GM23338 (cell line): ENCODE data around the gene GZF1. TPM values are rescaled to one million over a fixed set of nuclear protein-coding genes. Genes with fewer than 3 reads are reported as not detected.

Source experiments
- ATAC-seq: fragments of 200-7000 bp; cut with Tn5 transposase; 3 replicates; pipeline ENCODE4 v1.9.1; 2020
- DNase-seq: peaks from one replicate; pipeline ENCODE4 v3.0.0-alpha.2; 2015; ENCODE audit warnings: low spot score
- H2AFZ ChIP-seq: fragments of 200-600 bp; sonication (generic); 2 replicates; pipeline ENCODE4 v1.8.0; 2016; ENCODE audit warnings: antibody characterized with exemption, mild to moderate bottlenecking, moderate library complexity
- H3F3A ChIP-seq: fragments of 200-600 bp; sonication (generic); replicated peaks from 2 replicates; pipeline ENCODE4 v1.8.0; 2017; ENCODE audit warnings: antibody characterized with exemption, mixed run types, low read depth
- H3K27ac ChIP-seq: fragments of 200-600 bp; sonication (generic); 2 replicates; pipeline ENCODE4 v1.6.1; 2016; ENCODE audit warnings: low read depth
- H3K27me3 ChIP-seq: fragments of 200-600 bp; sonication (generic); 2 replicates; pipeline ENCODE4 v1.8.0; 2016; ENCODE audit warnings: mild to moderate bottlenecking, mixed run types, moderate library complexity; ENCODE audit not compliant: insufficient read depth
- H3K36me3 ChIP-seq: fragments of 200-600 bp; sonication (generic); 2 replicates; pipeline ENCODE4 v1.8.0; 2016; ENCODE audit warnings: mild to moderate bottlenecking; ENCODE audit not compliant: insufficient read depth
- H3K4me1 ChIP-seq: fragments of 200-600 bp; sonication (generic); 2 replicates; pipeline ENCODE4 v1.8.0; 2016; ENCODE audit warnings: mild to moderate bottlenecking, moderate library complexity; ENCODE audit not compliant: insufficient read depth
- H3K4me2 ChIP-seq: fragments of 200-600 bp; sonication (generic); 2 replicates; pipeline ENCODE4 v1.7.1; 2017; ENCODE audit warnings: mixed run types
- H3K4me3 ChIP-seq: fragments of 200-600 bp; sonication (generic); 2 replicates; pipeline ENCODE4 v1.6.1; 2016; ENCODE audit warnings: mixed run types
- H3K79me2 ChIP-seq: fragments of 200-600 bp; sonication (generic); replicated peaks from 2 replicates; pipeline ENCODE4 v1.8.0; 2017; ENCODE audit warnings: mild to moderate bottlenecking; ENCODE audit not compliant: insufficient read depth
- H3K9me2 ChIP-seq: fragments of 200-600 bp; sonication (generic); 2 replicates; pipeline ENCODE4 v1.8.0; 2017; ENCODE audit not compliant: insufficient read depth
- H4K20me1 ChIP-seq: fragments of 200-600 bp; sonication (generic); replicated peaks from 2 replicates; pipeline ENCODE4 v1.8.0; 2017; ENCODE audit warnings: mild to moderate bottlenecking; ENCODE audit not compliant: insufficient read depth
- H3K27ac Mint-ChIP-seq: 2 replicates; pipeline ENCODE4 v1.8.0; 2020; ENCODE audit warnings: inconsistent platforms, mild to moderate bottlenecking, moderate library complexity, mixed read lengths
- H3K27me3 Mint-ChIP-seq: 3 replicates; pipeline ENCODE4 v1.8.0; 2022; ENCODE audit warnings: low read depth, mild to moderate bottlenecking, moderate library complexity, mixed read lengths, inconsistent platforms; ENCODE audit not compliant: insufficient read depth, poor library complexity
- H3K36me3 Mint-ChIP-seq: 3 replicates; pipeline ENCODE4 v1.8.0; 2021; ENCODE audit warnings: low read depth, mild to moderate bottlenecking, inconsistent platforms, moderate library complexity, mixed read lengths
- H3K4me1 Mint-ChIP-seq: 3 replicates; pipeline ENCODE4 v1.8.0; 2020; ENCODE audit warnings: mild to moderate bottlenecking, inconsistent platforms, mixed read lengths
- H3K4me3 Mint-ChIP-seq: 3 replicates; pipeline ENCODE4 v1.8.0; 2021; ENCODE audit warnings: moderate library complexity, mild to moderate bottlenecking, inconsistent platforms, mixed read lengths
- H3K9me3 Mint-ChIP-seq: 3 replicates; pipeline ENCODE4 v1.8.0; 2020; ENCODE audit warnings: moderate library complexity, mild to moderate bottlenecking, inconsistent platforms, mixed read lengths
- CREB1 ChIP-seq: fragments of 250-450 bp; sonication (Bioruptor Pico); IDR thresholded peaks from 2 replicates; pipeline ENCODE4 v1.5.0; 2020; ENCODE audit warnings: low read depth, mild to moderate bottlenecking, moderate library complexity
- CTCF ChIP-seq, 2 experiments: fragments of 200-600 bp in 1 of 2; sonication (generic) in 1 of 2; conservative IDR thresholded peaks; 2 replicates each; pipeline versions ENCODE4 v1.5.1 to v1.6.1; 2016 to 2017; ENCODE audit warnings: antibody characterized with exemption in 2 of 2, low read depth in 2 of 2, mild to moderate bottlenecking in 2 of 2, moderate library complexity in 1 of 2
- EZH2phosphoT487 ChIP-seq: fragments of 200-600 bp; sonication (generic); IDR thresholded peaks from one replicate; pipeline ENCODE4 v1.8.1; 2018; ENCODE audit warnings: antibody characterized with exemption; ENCODE audit not compliant: unreplicated experiment
- JUNB ChIP-seq: IDR thresholded peaks from one replicate; pipeline ENCODE4 v1.6.1; 2016; ENCODE audit warnings: antibody characterized with exemption; ENCODE audit not compliant: unreplicated experiment
- NANOG ChIP-seq: IDR thresholded peaks from 2 replicates; pipeline ENCODE4 v1.6.1; 2016; ENCODE audit warnings: antibody characterized with exemption, borderline replicate concordance
- POLR2AphosphoS5 ChIP-seq: IDR thresholded peaks from 2 replicates; pipeline ENCODE4 v1.6.1; 2016; ENCODE audit warnings: antibody characterized with exemption, low read depth
- STAT1 ChIP-seq: IDR thresholded peaks from one replicate; pipeline ENCODE4 v1.6.1; 2016; ENCODE audit warnings: antibody characterized with exemption; ENCODE audit not compliant: unreplicated experiment
- ZNF114 ChIP-seq: fragments of 250-450 bp; sonication (Bioruptor Pico); IDR thresholded peaks from 2 replicates; pipeline ENCODE4 v1.5.0; 2020; ENCODE audit warnings: mild to moderate bottlenecking, moderate library complexity
- polyA plus RNA-seq: library from polyadenylated mRNA; unstranded; fragments of >200 nt; fragmentation: Nextera tagmentation; extraction: Ambion mirVana; gene quantifications from 2 replicates; pipeline ENCODE4 v1.2.1, GENCODE V29; 2016
- total RNA-seq: library from RNA; depleted of rRNA; stranded (reverse); fragments of >200 nt; shearing (Covaris generic); gene quantifications from 2 replicates; pipeline ENCODE4 v1.2.3, GENCODE V29; 2014
- TF ChIP-seq, protein P1 (sequence below): IDR thresholded peaks from one replicate; pipeline ENCODE4 v1.6.1; 2018; ENCODE audit warnings: antibody characterized with exemption; ENCODE audit not compliant: unreplicated experiment
- TF ChIP-seq, protein P2 (sequence below): fragments of 250-450 bp; sonication (Bioruptor Pico); IDR thresholded peaks from 2 replicates; pipeline ENCODE4 v1.5.0; 2020; ENCODE audit warnings: mild to moderate bottlenecking, moderate library complexity

The GZF1 gene
- total and polyA plus RNA-seq, 2 experiments from 2014 or later: 4.2 to 15.7 TPM

GRCh38 chr20:23344336-23344735 lies 17.6 kb upstream of the GZF1 start:
- Mint-ChIP-seq H3K9me3 (peaks cover 7% of the 10 kb centered on the region; the same call in 1 of the 3 replicates), H3K4me1 (peaks cover 15% of the 10 kb centered on the region), H3K36me3 (no peaks in the 10 kb centered on the region), H3K4me3 (no peak overlapping the region), H3K27me3 (peaks cover 10% of the 10 kb centered on the region), H3K27ac (no peak overlapping the region)
- no peaks in the 10 kb centered on the region for H3K36me3 ChIP-seq
- H4K20me1 ChIP-seq: no peaks in the 10 kb centered on the region
- no peak overlapping the region for H3K4me3 ChIP-seq
- TF ChIP-seq POLR2AphosphoS5 (no peak), CTCF (conservative IDR thresholded peaks at IDR 0.05; ENCODE audit: low read depth in 2 of 2) (no peak), CREB1 (CRISPR knock-in tag) (no peak), STAT1 (no peak), NANOG (no peak), ZNF114 (CRISPR knock-in tag) (no peak), EZH2phosphoT487 (no peak)
- TF ChIP-seq, protein P1, sequence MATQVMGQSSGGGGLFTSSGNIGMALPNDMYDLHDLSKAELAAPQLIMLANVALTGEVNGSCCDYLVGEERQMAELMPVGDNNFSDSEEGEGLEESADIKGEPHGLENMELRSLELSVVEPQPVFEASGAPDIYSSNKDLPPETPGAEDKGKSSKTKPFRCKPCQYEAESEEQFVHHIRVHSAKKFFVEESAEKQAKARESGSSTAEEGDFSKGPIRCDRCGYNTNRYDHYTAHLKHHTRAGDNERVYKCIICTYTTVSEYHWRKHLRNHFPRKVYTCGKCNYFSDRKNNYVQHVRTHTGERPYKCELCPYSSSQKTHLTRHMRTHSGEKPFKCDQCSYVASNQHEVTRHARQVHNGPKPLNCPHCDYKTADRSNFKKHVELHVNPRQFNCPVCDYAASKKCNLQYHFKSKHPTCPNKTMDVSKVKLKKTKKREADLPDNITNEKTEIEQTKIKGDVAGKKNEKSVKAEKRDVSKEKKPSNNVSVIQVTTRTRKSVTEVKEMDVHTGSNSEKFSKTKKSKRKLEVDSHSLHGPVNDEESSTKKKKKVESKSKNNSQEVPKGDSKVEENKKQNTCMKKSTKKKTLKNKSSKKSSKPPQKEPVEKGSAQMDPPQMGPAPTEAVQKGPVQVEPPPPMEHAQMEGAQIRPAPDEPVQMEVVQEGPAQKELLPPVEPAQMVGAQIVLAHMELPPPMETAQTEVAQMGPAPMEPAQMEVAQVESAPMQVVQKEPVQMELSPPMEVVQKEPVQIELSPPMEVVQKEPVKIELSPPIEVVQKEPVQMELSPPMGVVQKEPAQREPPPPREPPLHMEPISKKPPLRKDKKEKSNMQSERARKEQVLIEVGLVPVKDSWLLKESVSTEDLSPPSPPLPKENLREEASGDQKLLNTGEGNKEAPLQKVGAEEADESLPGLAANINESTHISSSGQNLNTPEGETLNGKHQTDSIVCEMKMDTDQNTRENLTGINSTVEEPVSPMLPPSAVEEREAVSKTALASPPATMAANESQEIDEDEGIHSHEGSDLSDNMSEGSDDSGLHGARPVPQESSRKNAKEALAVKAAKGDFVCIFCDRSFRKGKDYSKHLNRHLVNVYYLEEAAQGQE: no peak
- ATAC-seq: no peak
- H3K4me1 ChIP-seq: peaks cover 14% of the 10 kb centered on the region
- no peak overlapping the region for H3K27ac ChIP-seq
- no peak overlapping the region for H3K4me2 ChIP-seq
- no peaks in the 10 kb centered on the region for H3K9me2 ChIP-seq
- peaks cover 2% of the 10 kb centered on the region; the same call in 1 of the 2 replicates for H3F3A ChIP-seq
- no peaks in the 10 kb centered on the region for H3K79me2 ChIP-seq
- no peak overlapping the region for H2AFZ ChIP-seq
- no peak for DNase-seq
- H3K27me3 ChIP-seq: no peaks in the 10 kb centered on the region

- Mint-ChIP-seq H3K4me3 (no peak overlapping the region), H3K27ac (no peak overlapping the region), H3K36me3 (no peaks in the 10 kb centered on the region), H3K9me3 (peaks cover 7% of the 10 kb centered on the region; the same call in 1 of the 3 replicates), H3K4me1 (peaks cover 18% of the 10 kb centered on the region), H3K27me3 (peaks cover 10% of the 10 kb centered on the region)
- Histone ChIP-seq H2AFZ (no peak overlapping the region), H3K27me3 (no peaks in the 10 kb centered on the region), H3K27ac (no peak overlapping the region), H3K79me2 (peaks cover 2% of the 10 kb centered on the region; the same call in 1 of the 2 replicates), H3K4me1 (peaks cover 15% of the 10 kb centered on the region), H4K20me1 (no peaks in the 10 kb centered on the region), H3K4me3 (no peak overlapping the region), H3K9me2 (no peaks in the 10 kb centered on the region), H3K4me2 (no peak overlapping the region), H3K36me3 (no peaks in the 10 kb centered on the region), H3F3A (peaks cover 3% of the 10 kb centered on the region; the same call in 1 of the 2 replicates)
- DNase-seq (no peak), ATAC-seq (no peak)
- no peak for TF ChIP-seq JUNB
- TF ChIP-seq, protein P2, sequence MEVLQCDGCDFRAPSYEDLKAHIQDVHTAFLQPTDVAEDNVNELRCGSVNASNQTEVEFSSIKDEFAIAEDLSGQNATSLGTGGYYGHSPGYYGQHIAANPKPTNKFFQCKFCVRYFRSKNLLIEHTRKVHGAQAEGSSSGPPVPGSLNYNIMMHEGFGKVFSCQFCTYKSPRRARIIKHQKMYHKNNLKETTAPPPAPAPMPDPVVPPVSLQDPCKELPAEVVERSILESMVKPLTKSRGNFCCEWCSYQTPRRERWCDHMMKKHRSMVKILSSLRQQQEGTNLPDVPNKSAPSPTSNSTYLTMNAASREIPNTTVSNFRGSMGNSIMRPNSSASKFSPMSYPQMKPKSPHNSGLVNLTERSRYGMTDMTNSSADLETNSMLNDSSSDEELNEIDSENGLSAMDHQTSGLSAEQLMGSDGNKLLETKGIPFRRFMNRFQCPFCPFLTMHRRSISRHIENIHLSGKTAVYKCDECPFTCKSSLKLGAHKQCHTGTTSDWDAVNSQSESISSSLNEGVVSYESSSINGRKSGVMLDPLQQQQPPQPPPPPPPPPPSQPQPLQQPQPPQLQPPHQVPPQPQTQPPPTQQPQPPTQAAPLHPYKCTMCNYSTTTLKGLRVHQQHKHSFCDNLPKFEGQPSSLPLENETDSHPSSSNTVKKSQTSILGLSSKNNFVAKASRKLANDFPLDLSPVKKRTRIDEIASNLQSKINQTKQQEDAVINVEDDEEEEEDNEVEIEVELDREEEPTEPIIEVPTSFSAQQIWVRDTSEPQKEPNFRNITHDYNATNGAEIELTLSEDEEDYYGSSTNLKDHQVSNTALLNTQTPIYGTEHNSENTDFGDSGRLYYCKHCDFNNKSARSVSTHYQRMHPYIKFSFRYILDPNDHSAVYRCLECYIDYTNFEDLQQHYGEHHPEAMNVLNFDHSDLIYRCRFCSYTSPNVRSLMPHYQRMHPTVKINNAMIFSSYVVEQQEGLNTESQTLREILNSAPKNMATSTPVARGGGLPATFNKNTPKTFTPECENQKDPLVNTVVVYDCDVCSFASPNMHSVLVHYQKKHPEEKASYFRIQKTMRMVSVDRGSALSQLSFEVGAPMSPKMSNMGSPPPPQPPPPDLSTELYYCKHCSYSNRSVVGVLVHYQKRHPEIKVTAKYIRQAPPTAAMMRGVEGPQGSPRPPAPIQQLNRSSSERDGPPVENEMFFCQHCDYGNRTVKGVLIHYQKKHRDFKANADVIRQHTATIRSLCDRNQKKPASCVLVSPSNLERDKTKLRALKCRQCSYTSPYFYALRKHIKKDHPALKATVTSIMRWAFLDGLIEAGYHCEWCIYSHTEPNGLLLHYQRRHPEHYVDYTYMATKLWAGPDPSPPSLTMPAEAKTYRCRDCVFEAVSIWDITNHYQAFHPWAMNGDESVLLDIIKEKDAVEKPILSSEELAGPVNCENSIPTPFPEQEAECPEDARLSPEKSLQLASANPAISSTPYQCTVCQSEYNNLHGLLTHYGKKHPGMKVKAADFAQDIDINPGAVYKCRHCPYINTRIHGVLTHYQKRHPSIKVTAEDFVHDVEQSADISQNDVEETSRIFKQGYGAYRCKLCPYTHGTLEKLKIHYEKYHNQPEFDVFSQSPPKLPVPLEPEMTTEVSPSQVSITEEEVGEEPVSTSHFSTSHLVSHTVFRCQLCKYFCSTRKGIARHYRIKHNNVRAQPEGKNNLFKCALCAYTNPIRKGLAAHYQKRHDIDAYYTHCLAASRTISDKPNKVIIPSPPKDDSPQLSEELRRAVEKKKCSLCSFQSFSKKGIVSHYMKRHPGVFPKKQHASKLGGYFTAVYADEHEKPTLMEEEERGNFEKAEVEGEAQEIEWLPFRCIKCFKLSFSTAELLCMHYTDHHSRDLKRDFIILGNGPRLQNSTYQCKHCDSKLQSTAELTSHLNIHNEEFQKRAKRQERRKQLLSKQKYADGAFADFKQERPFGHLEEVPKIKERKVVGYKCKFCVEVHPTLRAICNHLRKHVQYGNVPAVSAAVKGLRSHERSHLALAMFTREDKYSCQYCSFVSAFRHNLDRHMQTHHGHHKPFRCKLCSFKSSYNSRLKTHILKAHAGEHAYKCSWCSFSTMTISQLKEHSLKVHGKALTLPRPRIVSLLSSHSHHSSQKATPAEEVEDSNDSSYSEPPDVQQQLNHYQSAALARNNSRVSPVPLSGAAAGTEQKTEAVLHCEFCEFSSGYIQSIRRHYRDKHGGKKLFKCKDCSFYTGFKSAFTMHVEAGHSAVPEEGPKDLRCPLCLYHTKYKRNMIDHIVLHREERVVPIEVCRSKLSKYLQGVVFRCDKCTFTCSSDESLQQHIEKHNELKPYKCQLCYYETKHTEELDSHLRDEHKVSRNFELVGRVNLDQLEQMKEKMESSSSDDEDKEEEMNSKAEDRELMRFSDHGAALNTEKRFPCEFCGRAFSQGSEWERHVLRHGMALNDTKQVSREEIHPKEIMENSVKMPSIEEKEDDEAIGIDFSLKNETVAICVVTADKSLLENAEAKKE (CRISPR knock-in tag): no peak
These were observed 16.0 kb upstream of the GZF1 start for GRCh38 chr20:23346002-23346401.
